ENCODE data around the gene ZSCAN10.

DNA sequence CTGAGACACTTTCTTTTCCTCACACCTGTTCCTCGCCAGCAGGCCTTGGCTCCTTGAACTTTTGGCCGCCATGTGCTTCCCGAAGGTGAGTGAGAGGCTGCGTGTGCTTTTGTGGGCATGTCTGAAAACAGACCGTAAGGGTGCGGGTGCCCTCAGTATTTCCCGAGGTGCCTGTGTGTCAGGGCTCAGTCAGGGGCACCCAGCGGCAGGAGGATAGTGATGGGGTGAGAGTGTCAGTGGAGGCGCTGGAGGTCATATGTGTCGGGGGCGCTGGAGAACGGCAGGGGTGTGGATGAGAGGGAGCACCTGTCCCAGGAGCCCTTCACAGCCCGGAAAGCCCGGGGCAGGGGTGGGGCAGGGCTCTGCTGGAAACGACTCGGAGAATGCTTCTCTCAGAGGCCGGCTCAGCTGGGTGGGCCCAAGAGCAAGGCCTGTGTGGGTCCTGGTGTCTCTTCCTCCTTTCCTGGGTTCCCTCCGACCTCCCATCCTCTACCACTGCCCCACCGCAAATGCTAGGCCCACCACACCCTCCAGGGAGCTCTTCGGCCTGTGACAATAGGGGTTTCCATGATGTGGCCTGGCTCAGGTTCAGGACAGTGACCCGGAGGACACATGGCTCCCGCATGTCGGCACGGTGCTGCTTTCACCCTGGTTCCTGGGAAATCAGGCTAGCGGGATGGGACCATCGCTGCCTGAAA, 33.2 kb downstream of the ZSCAN10 start:
- TF ChIP-seq, protein P1, sequence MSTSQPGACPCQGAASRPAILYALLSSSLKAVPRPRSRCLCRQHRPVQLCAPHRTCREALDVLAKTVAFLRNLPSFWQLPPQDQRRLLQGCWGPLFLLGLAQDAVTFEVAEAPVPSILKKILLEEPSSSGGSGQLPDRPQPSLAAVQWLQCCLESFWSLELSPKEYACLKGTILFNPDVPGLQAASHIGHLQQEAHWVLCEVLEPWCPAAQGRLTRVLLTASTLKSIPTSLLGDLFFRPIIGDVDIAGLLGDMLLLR (CRISPR knock-in tag; IDR thresholded peaks at IDR 0.05): no peak
- TF ChIP-seq, protein P2, sequence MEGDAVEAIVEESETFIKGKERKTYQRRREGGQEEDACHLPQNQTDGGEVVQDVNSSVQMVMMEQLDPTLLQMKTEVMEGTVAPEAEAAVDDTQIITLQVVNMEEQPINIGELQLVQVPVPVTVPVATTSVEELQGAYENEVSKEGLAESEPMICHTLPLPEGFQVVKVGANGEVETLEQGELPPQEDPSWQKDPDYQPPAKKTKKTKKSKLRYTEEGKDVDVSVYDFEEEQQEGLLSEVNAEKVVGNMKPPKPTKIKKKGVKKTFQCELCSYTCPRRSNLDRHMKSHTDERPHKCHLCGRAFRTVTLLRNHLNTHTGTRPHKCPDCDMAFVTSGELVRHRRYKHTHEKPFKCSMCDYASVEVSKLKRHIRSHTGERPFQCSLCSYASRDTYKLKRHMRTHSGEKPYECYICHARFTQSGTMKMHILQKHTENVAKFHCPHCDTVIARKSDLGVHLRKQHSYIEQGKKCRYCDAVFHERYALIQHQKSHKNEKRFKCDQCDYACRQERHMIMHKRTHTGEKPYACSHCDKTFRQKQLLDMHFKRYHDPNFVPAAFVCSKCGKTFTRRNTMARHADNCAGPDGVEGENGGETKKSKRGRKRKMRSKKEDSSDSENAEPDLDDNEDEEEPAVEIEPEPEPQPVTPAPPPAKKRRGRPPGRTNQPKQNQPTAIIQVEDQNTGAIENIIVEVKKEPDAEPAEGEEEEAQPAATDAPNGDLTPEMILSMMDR (CRISPR knock-in tag; IDR thresholded peaks at IDR 0.05): no peak
- TF ChIP-seq, protein P3, sequence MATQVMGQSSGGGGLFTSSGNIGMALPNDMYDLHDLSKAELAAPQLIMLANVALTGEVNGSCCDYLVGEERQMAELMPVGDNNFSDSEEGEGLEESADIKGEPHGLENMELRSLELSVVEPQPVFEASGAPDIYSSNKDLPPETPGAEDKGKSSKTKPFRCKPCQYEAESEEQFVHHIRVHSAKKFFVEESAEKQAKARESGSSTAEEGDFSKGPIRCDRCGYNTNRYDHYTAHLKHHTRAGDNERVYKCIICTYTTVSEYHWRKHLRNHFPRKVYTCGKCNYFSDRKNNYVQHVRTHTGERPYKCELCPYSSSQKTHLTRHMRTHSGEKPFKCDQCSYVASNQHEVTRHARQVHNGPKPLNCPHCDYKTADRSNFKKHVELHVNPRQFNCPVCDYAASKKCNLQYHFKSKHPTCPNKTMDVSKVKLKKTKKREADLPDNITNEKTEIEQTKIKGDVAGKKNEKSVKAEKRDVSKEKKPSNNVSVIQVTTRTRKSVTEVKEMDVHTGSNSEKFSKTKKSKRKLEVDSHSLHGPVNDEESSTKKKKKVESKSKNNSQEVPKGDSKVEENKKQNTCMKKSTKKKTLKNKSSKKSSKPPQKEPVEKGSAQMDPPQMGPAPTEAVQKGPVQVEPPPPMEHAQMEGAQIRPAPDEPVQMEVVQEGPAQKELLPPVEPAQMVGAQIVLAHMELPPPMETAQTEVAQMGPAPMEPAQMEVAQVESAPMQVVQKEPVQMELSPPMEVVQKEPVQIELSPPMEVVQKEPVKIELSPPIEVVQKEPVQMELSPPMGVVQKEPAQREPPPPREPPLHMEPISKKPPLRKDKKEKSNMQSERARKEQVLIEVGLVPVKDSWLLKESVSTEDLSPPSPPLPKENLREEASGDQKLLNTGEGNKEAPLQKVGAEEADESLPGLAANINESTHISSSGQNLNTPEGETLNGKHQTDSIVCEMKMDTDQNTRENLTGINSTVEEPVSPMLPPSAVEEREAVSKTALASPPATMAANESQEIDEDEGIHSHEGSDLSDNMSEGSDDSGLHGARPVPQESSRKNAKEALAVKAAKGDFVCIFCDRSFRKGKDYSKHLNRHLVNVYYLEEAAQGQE (IDR thresholded peaks at IDR 0.05; ENCODE audit: borderline replicate concordance in 1 of 2, low read depth in 1 of 2, low read length in 2 of 2): no peak
- TF ChIP-seq, protein P4, sequence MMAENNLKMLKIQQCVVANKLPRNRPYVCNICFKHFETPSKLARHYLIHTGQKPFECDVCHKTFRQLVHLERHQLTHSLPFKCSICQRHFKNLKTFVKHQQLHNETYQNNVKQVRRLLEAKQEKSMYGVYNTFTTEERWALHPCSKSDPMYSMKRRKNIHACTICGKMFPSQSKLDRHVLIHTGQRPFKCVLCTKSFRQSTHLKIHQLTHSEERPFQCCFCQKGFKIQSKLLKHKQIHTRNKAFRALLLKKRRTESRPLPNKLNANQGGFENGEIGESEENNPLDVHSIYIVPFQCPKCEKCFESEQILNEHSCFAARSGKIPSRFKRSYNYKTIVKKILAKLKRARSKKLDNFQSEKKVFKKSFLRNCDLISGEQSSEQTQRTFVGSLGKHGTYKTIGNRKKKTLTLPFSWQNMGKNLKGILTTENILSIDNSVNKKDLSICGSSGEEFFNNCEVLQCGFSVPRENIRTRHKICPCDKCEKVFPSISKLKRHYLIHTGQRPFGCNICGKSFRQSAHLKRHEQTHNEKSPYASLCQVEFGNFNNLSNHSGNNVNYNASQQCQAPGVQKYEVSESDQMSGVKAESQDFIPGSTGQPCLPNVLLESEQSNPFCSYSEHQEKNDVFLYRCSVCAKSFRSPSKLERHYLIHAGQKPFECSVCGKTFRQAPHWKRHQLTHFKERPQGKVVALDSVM (CRISPR knock-in tag; IDR thresholded peaks at IDR 0.05): no peak
- TF ChIP-seq, protein P5, sequence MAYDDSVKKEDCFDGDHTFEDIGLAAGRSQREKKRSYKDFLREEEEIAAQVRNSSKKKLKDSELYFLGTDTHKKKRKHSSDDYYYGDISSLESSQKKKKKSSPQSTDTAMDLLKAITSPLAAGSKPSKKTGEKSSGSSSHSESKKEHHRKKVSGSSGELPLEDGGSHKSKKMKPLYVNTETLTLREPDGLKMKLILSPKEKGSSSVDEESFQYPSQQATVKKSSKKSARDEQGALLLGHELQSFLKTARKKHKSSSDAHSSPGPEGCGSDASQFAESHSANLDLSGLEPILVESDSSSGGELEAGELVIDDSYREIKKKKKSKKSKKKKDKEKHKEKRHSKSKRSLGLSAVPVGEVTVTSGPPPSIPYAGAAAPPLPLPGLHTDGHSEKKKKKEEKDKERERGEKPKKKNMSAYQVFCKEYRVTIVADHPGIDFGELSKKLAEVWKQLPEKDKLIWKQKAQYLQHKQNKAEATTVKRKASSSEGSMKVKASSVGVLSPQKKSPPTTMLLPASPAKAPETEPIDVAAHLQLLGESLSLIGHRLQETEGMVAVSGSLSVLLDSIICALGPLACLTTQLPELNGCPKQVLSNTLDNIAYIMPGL (CRISPR knock-in tag; IDR thresholded peaks at IDR 0.05; ENCODE audit: borderline replicate concordance in 1 of 2, low read depth in 1 of 2): peak in 1 of 2 experiments; percentile 75; a peak in 1 of 4 replicates
- peak; percentile 15; the same call in 1 of the 2 replicates for TF ChIP-seq SIN3A (IDR thresholded peaks at IDR 0.05; ENCODE audit: borderline replicate concordance, low read depth, low read length)
- no peak for TF ChIP-seq MIER2 (CRISPR knock-in tag; IDR thresholded peaks at IDR 0.05)
- no peak for TF ChIP-seq POLR2A (IDR thresholded peaks at IDR 0.05; ENCODE audit: insufficient read depth in 1 of 2, low read depth in 2 of 2, low read length in 2 of 2)
- TF ChIP-seq TP53 (CRISPR knock-in tag; conservative IDR thresholded peaks at IDR 0.05): no peak
